Naive B cell (primary cell): ENCODE measurements around the gene MMP24OS. TPM values are rescaled to one million over a fixed set of nuclear protein-coding genes. Genes with fewer than 3 reads are reported as not detected.
A peak's percentile ranks its signal among the peaks of the same experiment; 100 is the strongest.

Experiments used
- ATAC-seq, 2 donors: fragments of 150-1000 bp; cut with Tn5 transposase; 2 replicates each; pipeline ENCODE4 v1.10.0; 2021; ENCODE audit warnings: low read depth in 2 of 2, mild to moderate bottlenecking in 2 of 2, moderate library complexity in 2 of 2
- DNase-seq: peaks from one replicate; pipeline ENCODE4 v3.0.0; 2022
- H3K27ac Mint-ChIP-seq, 6 donors: one replicate each; pipeline ENCODE4 v1.8.0; 2020 to 2022; ENCODE audit warnings: mild to moderate bottlenecking in 6 of 6, mixed read lengths in 6 of 6, moderate library complexity in 5 of 6, inconsistent platforms in 2 of 6
- H3K27me3 Mint-ChIP-seq, 3 donors: one replicate each; pipeline ENCODE4 v1.8.0; 2021 to 2022; ENCODE audit warnings: mixed read lengths in 3 of 3, mild to moderate bottlenecking in 1 of 3
- H3K36me3 Mint-ChIP-seq, 2 donors: one replicate each; pipeline ENCODE4 v1.8.0; 2020 to 2022; ENCODE audit warnings: mixed read lengths in 2 of 2, inconsistent platforms in 1 of 2, mild to moderate bottlenecking in 1 of 2
- H3K4me1 Mint-ChIP-seq, 3 donors: one replicate each; pipeline ENCODE4 v1.8.0; 2020 to 2022; ENCODE audit warnings: mixed read lengths in 3 of 3, inconsistent platforms in 1 of 3, mild to moderate bottlenecking in 1 of 3, moderate library complexity in 1 of 3
- H3K4me3 Mint-ChIP-seq, 8 donors: one replicate each; pipeline ENCODE4 v1.8.0; 2020 to 2022; ENCODE audit warnings: mild to moderate bottlenecking in 8 of 8, mixed read lengths in 8 of 8, moderate library complexity in 8 of 8, inconsistent platforms in 2 of 8
- H3K9me3 Mint-ChIP-seq, 7 donors: one replicate each; pipeline ENCODE4 v1.8.0; 2020 to 2022; ENCODE audit warnings: mixed read lengths in 7 of 7, mild to moderate bottlenecking in 5 of 7, inconsistent platforms in 2 of 7, moderate library complexity in 1 of 7
- polyA plus RNA-seq, 6 donors: library from polyadenylated mRNA; unstranded; fragments of 300-500 nt; fragmentation: Illumina TruSeq; gene quantifications; one replicate each; pipeline ENCODE4 v1.2.3, GENCODE V29; 2021; ENCODE audit warnings: low read depth in 6 of 6

MMP24OS gene
- polyA plus RNA-seq, 6 donors from 2014 or later: 3.7 to 14.1 (median 8.6) TPM

GRCh38 chr20:35284267-35284991 is 6.5 kb upstream of the MMP24OS start, which contains the start of gene EIF6:
Gene EIF6 (minus strand): TSS chr20:35284772. CDS start chr20:35284487, 285 bp downstream.
- Mint-ChIP-seq H3K9me3 (no peaks in the 10 kb centered on the region), H3K36me3 (peaks cover 7 to 8% of the 10 kb centered on the region in 2 donors), H3K27ac (peak within 1 kb of the TSS; percentile 88 to 98 (median 96)), H3K27me3 (no peaks in the 10 kb centered on the region), H3K4me3 (peak within 1 kb of the TSS; percentile 87 to 99 (median 94)), H3K4me1 (peaks cover 32 to 43% (median 38%) of the 10 kb centered on the region in 3 donors)
- DNase-seq: peak; percentile 74
- peak; percentile 86 to 87 for ATAC-seq

DNA sequence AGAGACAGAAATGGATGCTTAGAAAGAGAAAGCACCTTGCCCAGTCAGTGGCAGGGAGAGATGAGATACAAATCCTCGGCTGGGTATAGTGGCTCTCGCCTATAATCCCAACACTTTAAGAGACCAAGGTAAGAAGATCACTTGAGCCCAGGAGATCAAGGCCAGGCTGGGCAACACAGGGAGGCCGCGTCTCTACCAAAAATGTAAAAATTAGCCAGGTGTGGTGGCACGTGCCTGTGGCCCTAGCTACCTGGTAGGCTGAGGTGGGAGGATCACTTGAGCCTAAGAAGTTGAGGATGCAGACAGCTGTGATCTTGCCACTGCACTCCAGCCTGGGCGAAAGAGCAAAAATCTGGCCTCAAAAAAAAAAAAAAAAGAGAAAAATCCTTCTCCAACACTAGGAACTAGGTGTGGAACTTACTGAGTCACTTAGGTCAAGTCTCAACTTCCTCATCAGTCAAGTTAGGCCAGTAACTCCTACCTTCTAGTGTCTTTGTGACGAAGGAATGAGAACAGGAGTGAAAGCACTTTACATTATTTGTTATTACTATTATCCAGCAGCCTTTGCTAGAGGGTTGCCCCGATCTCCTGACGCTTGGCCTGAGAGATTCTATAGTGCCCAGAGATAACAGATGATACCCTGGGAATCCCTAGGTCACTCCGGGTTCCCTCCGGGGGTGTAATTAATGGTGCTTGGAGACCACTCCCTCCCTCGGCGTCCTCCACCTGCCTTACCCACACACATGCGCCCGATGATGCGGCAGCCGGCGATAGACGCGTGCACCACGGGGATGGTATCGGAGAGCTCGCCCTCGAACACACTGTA is 5.7 kb upstream of the MMP24OS start:
- Mint-ChIP-seq H3K4me1 (peaks cover 35 to 45% (median 43%) of the 10 kb centered on the region in 3 donors), H3K27ac (peak overlapping the region; percentile 88 to 98 (median 95)), H3K27me3 (no peaks in the 10 kb centered on the region), H3K9me3 (no peaks in the 10 kb centered on the region), H3K36me3 (peaks cover 7 to 8% of the 10 kb centered on the region in 2 donors), H3K4me3 (peak overlapping the region; percentile 87 to 99 (median 94))
- DNase-seq (no peak), ATAC-seq (peak; percentile 3 to 10)

GRCh38 chr20:35281506-35282101 is 3.7 kb upstream of the MMP24OS start:
- H3K9me3 Mint-ChIP-seq: no peaks in the 10 kb centered on the region
- no peak overlapping the region for H3K4me3 Mint-ChIP-seq
- H3K27ac Mint-ChIP-seq: peak overlapping the region in 2 of 6 donors; percentile 14 to 83
- ATAC-seq (no peak), DNase-seq (no peak)
- peaks cover 39 to 54% (median 50%) of the 10 kb centered on the region in 3 donors for H3K4me1 Mint-ChIP-seq
- H3K36me3 Mint-ChIP-seq: peaks cover 7 to 8% of the 10 kb centered on the region in 2 donors
- H3K27me3 Mint-ChIP-seq: no peaks in the 10 kb centered on the region

DNA sequence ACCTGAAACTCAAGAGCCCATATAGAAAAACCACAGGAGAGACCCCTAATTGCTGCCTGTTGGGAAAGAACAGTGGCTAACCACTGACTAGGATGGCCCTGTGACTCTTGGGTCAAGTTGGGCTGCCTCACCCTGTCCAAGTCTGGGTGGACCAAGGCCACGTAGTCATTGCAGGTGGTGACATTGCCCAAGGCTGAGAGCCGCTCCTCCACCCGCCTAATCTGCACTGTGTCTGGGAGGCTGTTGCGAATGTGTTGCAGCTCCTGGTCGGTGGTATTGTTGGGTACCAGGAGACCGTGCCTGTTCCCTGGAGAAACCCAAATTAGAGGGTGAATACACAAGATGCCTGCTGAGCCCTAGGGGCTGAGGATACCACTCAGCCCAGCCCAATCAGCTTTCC is 2.6 kb upstream of the MMP24OS start:
- Mint-ChIP-seq H3K4me3 (peak overlapping the region in 1 of 8 donors; percentile 96), H3K36me3 (peaks cover 7 to 8% of the 10 kb centered on the region in 2 donors), H3K4me1 (peaks cover 32 to 57% (median 44%) of the 10 kb centered on the region in 3 donors), H3K27me3 (no peaks in the 10 kb centered on the region), H3K9me3 (no peaks in the 10 kb centered on the region), H3K27ac (peak overlapping the region in 2 of 6 donors; percentile 41 to 97)
- no peak for DNase-seq
- no peak for ATAC-seq

DNA sequence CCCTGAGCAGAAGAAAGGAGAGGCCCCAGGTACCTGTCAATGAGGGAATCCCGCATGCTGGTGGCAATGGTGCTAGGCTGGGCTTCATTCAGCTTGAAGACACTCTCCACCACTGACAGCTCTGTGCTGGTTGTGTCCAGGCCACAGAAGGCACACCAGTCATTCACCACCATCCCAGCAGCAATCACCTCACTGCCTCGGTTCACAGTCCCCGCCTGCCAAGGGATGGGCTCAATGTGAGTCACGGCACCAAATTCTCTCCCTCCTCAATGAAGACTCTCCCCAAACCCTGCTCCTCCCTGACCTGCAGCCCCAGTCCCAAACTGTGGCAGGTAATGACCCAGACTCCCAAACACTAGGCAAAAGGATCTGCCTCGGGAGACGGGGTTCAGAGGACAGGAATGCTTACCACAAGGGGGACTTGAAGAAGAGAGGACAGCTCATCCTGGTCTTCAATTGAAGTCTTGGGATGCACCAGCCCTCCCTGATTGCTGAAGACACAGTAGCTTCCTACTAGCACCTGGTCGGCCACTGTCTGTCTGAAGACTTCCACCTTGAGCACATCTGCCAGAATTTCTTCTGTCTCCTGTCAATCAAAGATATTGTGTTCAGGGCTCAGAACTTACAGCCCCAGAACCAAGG is 1.7 kb upstream of the MMP24OS start:
- H3K27ac Mint-ChIP-seq: peak overlapping the region; percentile 41 to 99 (median 97)
- H3K4me3 Mint-ChIP-seq: peak overlapping the region in 3 of 8 donors; percentile 74 to 96 (median 86)
- H3K4me1 Mint-ChIP-seq: peaks cover 26 to 51% (median 39%) of the 10 kb centered on the region in 3 donors
- peaks cover 7 to 8% of the 10 kb centered on the region in 2 donors for H3K36me3 Mint-ChIP-seq
- no peaks in the 10 kb centered on the region for H3K9me3 Mint-ChIP-seq
- no peak for DNase-seq
- H3K27me3 Mint-ChIP-seq: no peaks in the 10 kb centered on the region
- ATAC-seq: no peak

DNA sequence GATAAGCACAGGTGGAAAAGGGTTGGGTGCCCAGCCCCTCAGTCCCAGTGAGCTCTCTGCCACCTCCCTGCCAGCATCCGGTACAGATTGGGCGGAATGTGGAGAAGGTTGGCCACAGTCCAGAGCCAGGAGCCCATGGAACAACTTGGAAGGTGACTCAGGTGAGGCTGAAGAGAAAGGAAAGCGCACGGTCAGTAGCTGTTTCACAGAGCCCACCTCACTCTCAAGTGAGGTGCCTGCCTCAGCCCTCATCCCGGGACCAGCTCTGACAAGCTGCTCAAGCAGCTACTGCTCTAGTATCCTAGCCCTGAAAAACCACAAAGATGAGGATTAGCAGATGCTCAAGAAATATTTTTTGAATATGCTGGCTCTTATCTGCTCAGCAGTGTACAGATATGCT is 1.1 kb upstream of the MMP24OS start:
- Mint-ChIP-seq H3K27ac (peak overlapping the region; percentile 92 to 99 (median 98)), H3K9me3 (no peaks in the 10 kb centered on the region), H3K4me1 (peaks cover 24 to 49% (median 34%) of the 10 kb centered on the region in 3 donors), H3K36me3 (peaks cover 7 to 8% of the 10 kb centered on the region in 2 donors), H3K27me3 (no peaks in the 10 kb centered on the region), H3K4me3 (peak overlapping the region in 4 of 8 donors; percentile 26 to 96 (median 66))
- DNase-seq (no peak), ATAC-seq (no peak)

GRCh38 chr20:35277127-35277526 is 795 bp downstream of the MMP24OS start:
- no peaks in the 10 kb centered on the region for H3K27me3 Mint-ChIP-seq
- no peak for ATAC-seq
- peak overlapping the region; percentile 89 to 99 (median 98) for H3K4me3 Mint-ChIP-seq
- H3K36me3 Mint-ChIP-seq: peaks cover 7 to 8% of the 10 kb centered on the region in 2 donors
- peak overlapping the region; percentile 97 to 100 (median 99) for H3K27ac Mint-ChIP-seq
- H3K9me3 Mint-ChIP-seq: no peaks in the 10 kb centered on the region
- H3K4me1 Mint-ChIP-seq: peaks cover 14 to 37% (median 21%) of the 10 kb centered on the region in 3 donors
- no peak for DNase-seq

GRCh38 chr20:35276408-35276807 is 1.5 kb downstream of the MMP24OS start:
- peak overlapping the region; percentile 42 to 99 (median 97) for H3K4me3 Mint-ChIP-seq
- H3K4me1 Mint-ChIP-seq: peaks cover 14 to 35% (median 18%) of the 10 kb centered on the region in 3 donors
- peaks cover 7 to 8% of the 10 kb centered on the region in 2 donors for H3K36me3 Mint-ChIP-seq
- no peaks in the 10 kb centered on the region for H3K27me3 Mint-ChIP-seq
- H3K27ac Mint-ChIP-seq: peak overlapping the region; percentile 84 to 100 (median 98)
- H3K9me3 Mint-ChIP-seq: no peaks in the 10 kb centered on the region
- no peak for DNase-seq
- no peak for ATAC-seq

- H3K4me1 Mint-ChIP-seq: peaks cover 18 to 35% (median 18%) of the 10 kb centered on the region in 3 donors
- H3K27ac Mint-ChIP-seq: peak overlapping the region in 5 of 6 donors; percentile 33 to 99 (median 97)
- H3K27me3 Mint-ChIP-seq: no peaks in the 10 kb centered on the region
- DNase-seq (no peak), ATAC-seq (no peak)
- H3K36me3 Mint-ChIP-seq: peaks cover 7 to 13% of the 10 kb centered on the region in 2 donors
- no peaks in the 10 kb centered on the region for H3K9me3 Mint-ChIP-seq
- peak overlapping the region in 4 of 8 donors; percentile 25 to 99 (median 94) for H3K4me3 Mint-ChIP-seq
Measured at GRCh38 chr20:35275741-35276251, 2.1 kb downstream of the MMP24OS start.

GRCh38 chr20:35274172-35275092 is 3.5 kb downstream of the MMP24OS start:
- Mint-ChIP-seq H3K4me1 (peaks cover 7 to 25% (median 12%) of the 10 kb centered on the region in 3 donors), H3K27ac (peak overlapping the region in 5 of 6 donors; percentile 36 to 74 (median 60)), H3K4me3 (peak overlapping the region in 1 of 8 donors; percentile 47), H3K27me3 (no peaks in the 10 kb centered on the region), H3K9me3 (no peaks in the 10 kb centered on the region), H3K36me3 (peaks cover 0 to 7% of the 10 kb centered on the region in 2 donors)
- ATAC-seq (no peak), DNase-seq (no peak)

GRCh38 chr20:35273449-35274171 is 4.3 kb downstream of the MMP24OS start:
- Mint-ChIP-seq H3K36me3 (peaks cover 0 to 7% of the 10 kb centered on the region in 2 donors), H3K4me3 (peak overlapping the region in 2 of 8 donors; percentile 41 to 49), H3K9me3 (no peaks in the 10 kb centered on the region), H3K27me3 (no peaks in the 10 kb centered on the region), H3K27ac (peak overlapping the region; percentile 36 to 87 (median 58)), H3K4me1 (peaks cover 6 to 21% (median 8%) of the 10 kb centered on the region in 3 donors)
- DNase-seq (no peak), ATAC-seq (no peak)
